ENCODE results near the gene CDC73.

Gene CDC73

DNA sequence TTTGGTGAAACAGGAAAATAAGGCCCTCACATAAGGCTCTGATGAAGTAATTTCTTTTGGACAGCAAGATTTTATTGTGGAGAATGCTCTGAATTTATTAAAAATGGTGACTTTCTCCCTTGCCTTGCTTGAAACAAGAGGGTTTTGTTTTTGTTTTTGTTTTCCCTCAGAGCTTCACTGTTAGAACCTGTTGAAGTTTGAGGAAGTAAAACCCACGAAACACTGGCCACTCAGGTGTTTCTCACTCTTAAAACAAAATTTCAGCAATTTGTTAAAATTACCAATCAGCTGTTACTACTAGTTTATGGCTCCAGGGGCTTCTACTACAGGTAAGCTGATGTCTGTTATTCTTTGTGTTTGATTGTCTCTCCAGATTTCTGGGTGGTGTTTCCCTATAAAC lies 177.2 kb downstream of the CDC73 start:
- no peak for DNase-seq

DNA sequence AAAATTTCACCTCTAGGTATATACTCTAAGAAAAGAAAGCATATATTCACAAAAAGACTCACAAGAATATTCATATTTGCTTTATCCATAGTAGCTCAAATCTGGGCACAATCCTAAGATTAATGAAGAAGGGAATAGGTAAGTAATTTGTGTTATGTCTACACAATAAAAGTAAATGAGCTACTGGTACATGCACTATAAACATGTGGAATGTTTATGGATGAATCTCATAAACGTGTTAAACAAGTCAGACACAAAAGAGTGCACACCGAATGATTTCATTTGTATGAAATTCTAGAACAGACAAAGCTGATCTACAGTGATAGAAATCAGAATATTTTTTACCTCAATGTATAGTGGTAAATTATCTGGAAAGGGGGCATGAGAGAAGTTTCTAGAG lies 179.9 kb downstream of the CDC73 start:
- DNase-seq: no peak

- DNase-seq: no peak
These were observed 182.0 kb downstream of the CDC73 start for GRCh38 chr1:193303849-193304248.
